Retinal pigment epithelial cell (primary cell): ENCODE results near the gene TAF6.

Source experiments
- DNase-seq: peaks from one replicate; pipeline ENCODE4 v3.0.0-alpha.2; 2010; ENCODE audit warnings: low read depth
- H3K4me3 ChIP-seq: 2 replicates; pipeline ENCODE4 v1.5.1; 2011; ENCODE audit warnings: mild to moderate bottlenecking, low read length, control low read depth, moderate library complexity
- CTCF ChIP-seq: conservative IDR thresholded peaks from 2 replicates; pipeline ENCODE4 v1.5.1; 2011; ENCODE audit warnings: low read depth, low read length, control low read depth, inconsistent platforms

The TAF6 gene

GRCh38 chr7:100124301-100125230 is 5.4 kb upstream of the TAF6 start:
- H3K4me3 ChIP-seq = no peak overlapping the region
- no peak for DNase-seq
- no peak for TF ChIP-seq CTCF

GRCh38 chr7:100122568-100122967 is 3.4 kb upstream of the TAF6 start:
- no peak for DNase-seq
- no peak for TF ChIP-seq CTCF
- H3K4me3 ChIP-seq = no peak overlapping the region

GRCh38 chr7:100122067-100122466 is 2.9 kb upstream of the TAF6 start:
- DNase-seq = no peak
- H3K4me3 ChIP-seq = no peak overlapping the region
- TF ChIP-seq CTCF = no peak

GRCh38 chr7:100120733-100121036 is 1.5 kb upstream of the TAF6 start:
- H3K4me3 ChIP-seq = peak overlapping the region; percentile 95
- no peak for TF ChIP-seq CTCF
- DNase-seq = no peak

GRCh38 chr7:100119970-100120732 is 993 bp upstream of the TAF6 start:
- no peak for DNase-seq
- peak overlapping the region; percentile 95 for H3K4me3 ChIP-seq
- TF ChIP-seq CTCF = no peak

- no peak for TF ChIP-seq CTCF
- no peak for DNase-seq
- H3K4me3 ChIP-seq = peak overlapping the region; percentile 95
Measured at GRCh38 chr7:100118388-100119071, 628 bp downstream of the TAF6 start.
